ENCODE data around the gene PDIA3.
"Not testable (repeated sequence)": the region's sequence is repeated elsewhere in the genome, so short reads cannot be mapped to it uniquely, and the experiment has no call there.

The PDIA3 gene

GRCh38 chr15:43776718-43777266 is 30.6 kb downstream of the PDIA3 start, which contains the start of gene ELL3:
Gene ELL3, minus strand, starts transcription at chr15:43776966. Its CDS starts 65 bp downstream, at chr15:43776901.
- peak; percentile 82 for DNase-seq (ENCODE audit: low spot score)

- peak; percentile 82 for DNase-seq (ENCODE audit: low spot score)
These were observed 31.2 kb downstream of the PDIA3 start for GRCh38 chr15:43777267-43777914.

DNA sequence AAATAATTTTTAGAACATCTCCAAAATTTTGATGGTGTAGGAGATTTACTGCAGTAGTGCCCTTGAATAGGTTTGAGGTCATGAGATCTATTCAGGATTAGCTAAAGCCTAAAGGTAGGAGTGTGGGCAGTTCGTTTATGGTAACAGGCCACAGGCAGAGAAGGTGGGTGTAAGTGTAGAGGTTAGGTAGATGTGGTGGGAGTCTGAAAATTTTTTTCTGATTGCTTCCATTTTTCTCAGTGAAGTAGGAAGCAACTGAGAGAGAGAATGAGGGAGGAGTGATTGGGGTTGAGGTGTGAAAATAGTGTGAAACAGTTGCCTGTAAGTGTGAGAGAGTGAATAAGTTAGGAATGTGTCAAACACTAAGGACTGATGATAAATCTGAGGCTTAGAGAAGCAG is 32.8 kb downstream of the PDIA3 start:
- DNase-seq (ENCODE audit: low spot score), result no peak

GRCh38 chr15:43789409-43789808 is 43.2 kb downstream of the PDIA3 start:
- no peak for DNase-seq (ENCODE audit: low spot score)

- DNase-seq (ENCODE audit: low spot score), result peak; percentile 100
These were observed 45.9 kb downstream of the PDIA3 start, which contains the start of gene SERF2 for GRCh38 chr15:43791993-43792760. Gene SERF2, plus strand, starts transcription at chr15:43792320. Its CDS starts 57 bp downstream, at chr15:43792377.

DNA sequence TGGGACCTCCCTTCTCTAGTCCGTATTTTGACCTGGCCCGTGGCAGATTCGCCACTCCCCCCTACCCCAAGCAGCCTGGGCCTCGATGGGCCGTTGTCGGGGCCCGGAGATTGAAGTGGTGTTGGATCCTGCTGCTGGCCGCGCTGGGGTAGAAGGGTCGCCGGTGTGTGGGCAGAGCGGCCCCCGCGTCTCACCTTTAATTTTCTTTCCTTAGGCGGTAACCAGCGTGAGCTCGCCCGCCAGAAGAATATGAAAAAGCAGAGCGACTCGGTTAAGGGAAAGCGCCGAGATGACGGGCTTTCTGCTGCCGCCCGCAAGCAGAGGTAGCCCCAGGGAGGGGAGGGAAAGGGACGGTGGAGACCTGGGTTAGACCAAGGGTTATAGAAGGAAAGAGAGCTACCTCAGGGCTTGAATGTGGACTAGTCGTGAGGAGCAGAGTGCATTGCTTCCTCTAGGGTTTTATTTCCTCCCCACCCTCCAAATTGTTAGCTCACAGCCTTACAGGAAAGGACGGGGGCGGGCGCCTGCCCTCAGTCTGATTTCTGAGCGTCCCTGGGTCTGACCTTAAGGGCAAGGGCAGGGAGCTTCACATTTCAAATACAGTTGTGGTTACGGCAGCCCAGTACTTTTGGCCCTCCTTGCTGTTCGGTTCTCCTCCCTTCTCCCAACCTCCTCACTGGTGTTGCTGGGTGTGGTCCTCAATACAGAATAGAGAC is 46.7 kb downstream of the PDIA3 start:
- no peak for DNase-seq (ENCODE audit: low spot score)

GRCh38 chr15:43793647-43794046 is 47.4 kb downstream of the PDIA3 start:
- no peak for DNase-seq (ENCODE audit: low spot score)

DNA sequence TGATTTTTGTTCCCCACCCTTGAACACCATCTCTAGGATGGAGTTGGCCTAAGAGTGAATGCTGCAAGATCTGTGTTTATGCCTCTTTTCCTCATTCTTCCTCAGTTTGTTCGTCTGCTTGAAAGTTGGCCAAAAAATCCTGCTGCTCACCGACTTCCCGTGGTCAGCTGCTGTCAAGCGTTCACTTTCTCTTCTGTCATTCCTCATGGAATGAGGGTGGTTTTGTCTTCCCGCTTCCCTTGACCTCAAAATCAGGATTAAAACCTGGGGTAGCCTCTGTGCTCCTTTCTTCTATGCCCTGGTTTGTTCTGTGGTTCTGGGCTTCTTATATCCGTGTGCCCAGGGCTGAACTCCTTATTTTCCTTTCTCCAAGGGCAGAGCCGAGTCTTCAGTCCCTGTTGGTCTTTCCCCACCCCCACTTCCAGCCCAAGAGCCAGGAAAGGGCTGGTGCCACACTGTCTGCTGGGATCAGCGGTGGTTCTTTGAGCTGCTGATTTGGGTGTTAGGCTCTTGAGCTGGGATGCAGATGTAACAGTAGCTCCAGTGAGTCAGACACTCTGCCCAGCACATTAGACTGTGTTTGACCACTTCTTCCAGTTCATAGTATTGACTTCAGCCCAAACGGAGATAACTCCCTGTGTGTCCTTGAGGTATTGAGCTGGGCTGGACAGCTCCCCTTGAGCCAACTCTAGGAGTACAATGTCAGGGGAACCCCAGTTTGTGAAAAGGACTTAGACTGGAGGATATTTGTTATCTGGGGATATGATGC is 48.2 kb downstream of the PDIA3 start:
- DNase-seq (ENCODE audit: low spot score), result no peak

DNA sequence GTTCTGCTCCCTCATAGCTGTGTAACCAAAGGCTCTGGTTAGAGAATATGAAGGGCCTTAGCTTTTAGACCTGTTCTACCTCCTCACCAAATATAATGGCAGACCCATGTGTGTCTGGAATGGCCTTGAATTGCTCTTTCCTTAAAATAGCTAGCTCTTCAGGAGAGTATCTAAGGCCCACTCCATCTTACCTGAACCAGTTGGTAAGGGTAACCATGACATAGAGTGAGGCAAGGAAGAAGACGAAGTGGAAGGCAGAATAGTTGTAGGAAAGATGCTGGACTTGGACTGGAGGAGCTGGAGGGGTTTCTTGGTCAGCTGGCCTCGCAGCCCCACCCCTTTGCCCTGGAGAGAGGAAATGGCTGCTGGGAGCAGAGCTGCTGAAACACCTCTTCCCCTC is 49.0 kb downstream of the PDIA3 start:
- no peak for DNase-seq (ENCODE audit: low spot score)

- DNase-seq (ENCODE audit: low spot score), result no peak
These were observed 49.8 kb downstream of the PDIA3 start for GRCh38 chr15:43795997-43796396.

DNA sequence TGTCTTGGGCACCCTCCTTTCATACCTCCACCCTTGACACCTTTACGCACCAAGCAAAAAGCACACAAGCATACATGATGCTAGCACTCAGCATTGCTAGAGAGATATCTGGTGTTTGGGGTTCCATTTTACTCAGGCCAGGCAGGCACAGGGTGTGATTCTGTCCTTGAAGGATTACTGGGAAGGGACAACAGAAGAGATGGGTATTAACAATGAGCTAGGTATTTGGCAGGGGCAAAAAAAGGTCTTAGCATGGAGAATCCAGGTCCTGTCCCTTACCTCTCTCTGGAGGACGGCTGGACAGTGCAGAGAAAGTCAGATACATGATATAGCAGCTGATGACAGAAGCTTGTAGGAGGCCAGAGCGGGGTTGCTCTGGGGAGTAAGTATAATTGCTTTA is 50.3 kb downstream of the PDIA3 start:
- no peak for DNase-seq (ENCODE audit: low spot score)

- no peak for DNase-seq (ENCODE audit: low spot score)
These were observed 53.1 kb downstream of the PDIA3 start for GRCh38 chr15:43799209-43799944.

DNA sequence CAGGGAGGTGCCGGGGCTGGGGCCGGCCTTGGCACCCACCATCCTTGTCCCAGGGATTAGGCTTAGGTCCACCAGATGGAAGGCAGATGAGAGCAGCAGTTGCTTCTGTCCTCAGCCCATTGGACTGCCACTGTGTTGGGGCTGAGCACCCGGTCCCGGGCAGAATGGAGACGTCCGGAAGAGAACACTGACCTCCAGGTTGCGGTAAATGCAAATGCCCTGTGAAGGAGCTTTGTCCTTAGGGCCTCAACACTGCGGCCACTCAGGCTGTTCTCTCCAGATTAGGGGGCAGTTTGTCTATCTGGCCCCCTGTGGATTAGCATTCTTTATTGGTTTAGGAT is 53.7 kb downstream of the PDIA3 start, which contains the start of gene SERINC4:
Gene SERINC4 (minus strand): TSS at position 276 of the 341 bp plus-strand sequence. CDS start 234 bp downstream, at position 42.
- DNase-seq (ENCODE audit: low spot score), result no peak

- DNase-seq (ENCODE audit: low spot score), result peak; percentile 87
These were observed 54.3 kb downstream of the PDIA3 start, which contains the start of gene HYPK for GRCh38 chr15:43800286-43801141. Gene HYPK, plus strand, starts transcription at chr15:43800599. Its CDS starts 24 bp downstream, at chr15:43800623.

- DNase-seq (ENCODE audit: low spot score), result not testable (repeated sequence)
These were observed 56.4 kb downstream of the PDIA3 start for GRCh38 chr15:43802676-43803075.

- DNase-seq (ENCODE audit: low spot score), result no peak
These were observed 62.3 kb downstream of the PDIA3 start for GRCh38 chr15:43808435-43808950.

- DNase-seq (ENCODE audit: low spot score), result no peak
These were observed 62.9 kb downstream of the PDIA3 start for GRCh38 chr15:43808960-43809678.

- not testable (repeated sequence) for DNase-seq (ENCODE audit: low spot score)
These were observed 68.8 kb downstream of the PDIA3 start for GRCh38 chr15:43815064-43815463.

- DNase-seq (ENCODE audit: low spot score), result no peak
These were observed 75.3 kb downstream of the PDIA3 start for GRCh38 chr15:43821505-43821904.
